ENCODE data around the gene PRKCA. TPM values are rescaled to one million over a fixed set of nuclear protein-coding genes. Genes with fewer than 3 reads are reported as not detected.

PRKCA gene
- total and polyA plus RNA-seq, 2 of the 13 experiments (the other 11 are each of a cell fraction or from before 2014, with no cell fraction given), result 18.5 to 21.5 TPM

GRCh38 chr17:66630828-66631472 lies 328.5 kb downstream of the PRKCA start:
- H3K4me3 ChIP-seq (replicated peaks in 1 of 3; ENCODE audit: insufficient read depth in 1 of 3, low read depth in 2 of 3, low read length in 3 of 3), result no peak overlapping the region
- no peak for FAIRE-seq
- intact Hi-C loops (cut with micrococcal nuclease; ENCODE audit: unreplicated experiment) (no loop called here), in situ Hi-C loops (cut with HindIII; ENCODE audit: extremely low pct_ligation_motif_present, low pct_unique_long_range_greater_than_20kb) (no loop called here)
- no peak overlapping the region for H3K9ac ChIP-seq (ENCODE audit: insufficient read depth, low read depth, low read length)
- ChIA-PET CTCF (ENCODE audit: low intra/inter-chr PET ratio, low total read pairs) (no interaction called here), POLR2A (no interaction called here)
- no peak overlapping the region for H2AFZ ChIP-seq (ENCODE audit: low read length)
- 0 out of 5 replicates have a peak, but pooled peaks cover 0 to 1% of the 10 kb centered on the region in 2 experiments for H3K36me3 ChIP-seq (replicated peaks in 1 of 2; ENCODE audit: control insufficient read depth in 1 of 2, insufficient read depth in 2 of 2, low read length in 2 of 2)
- peaks cover 2% of the 10 kb centered on the region for H3K79me2 ChIP-seq (ENCODE audit: insufficient read depth, low read length)
- H3K9me3 ChIP-seq (ENCODE audit: low read length), result no peaks in the 10 kb centered on the region
- H3K4me1 ChIP-seq (ENCODE audit: insufficient read depth, low read length), result no peaks in the 10 kb centered on the region
- no TSS peak for BruUV-seq (replicated peaks)
- no peak for DNase-seq (ENCODE audit: low spot score)
- ATAC-seq, result no peak
- H3K4me2 ChIP-seq (ENCODE audit: low read depth, low read length), result no peak overlapping the region
- no peaks in the 10 kb centered on the region for H4K20me1 ChIP-seq (ENCODE audit: insufficient read depth, low read length)
- H3K27ac ChIP-seq (ENCODE audit: extremely low read length, insufficient read depth, low read length), result no peak overlapping the region
- 93% methylated on average over 3 of the region's 3 CpGs for WGBS (ENCODE audit: low lambda C conversion rate)
- no peak for TF ChIP-seq AGO2 (optimal IDR thresholded peaks at IDR 0.05; ENCODE audit: low read depth, low read length)
- 0 out of 2 replicates have a peak, but pooled peaks have one; percentile 56 for TF ChIP-seq ZKSCAN1 (IDR thresholded peaks at IDR 0.05; ENCODE audit: low read length)
- no peaks in the 10 kb centered on the region for H3K27me3 ChIP-seq (ENCODE audit: control insufficient read depth in 1 of 2, insufficient read depth in 2 of 2, low read length in 2 of 2)

- Histone ChIP-seq H2AFZ (ENCODE audit: low read length) (no peak overlapping the region), H3K27ac (ENCODE audit: extremely low read length, insufficient read depth, low read length) (no peak overlapping the region), H3K4me2 (ENCODE audit: low read depth, low read length) (no peak overlapping the region), H3K4me3 (replicated peaks in 1 of 3; ENCODE audit: insufficient read depth in 1 of 3, low read depth in 2 of 3, low read length in 3 of 3) (no peak overlapping the region), H3K9me3 (ENCODE audit: low read length) (no peaks in the 10 kb centered on the region), H3K36me3 (replicated peaks in 1 of 2; ENCODE audit: control insufficient read depth in 1 of 2, insufficient read depth in 2 of 2, low read length in 2 of 2) (peaks cover 1 to 10% of the 10 kb centered on the region in 2 experiments; a peak in 1 of 5 replicates), H4K20me1 (ENCODE audit: insufficient read depth, low read length) (no peaks in the 10 kb centered on the region), H3K4me1 (ENCODE audit: insufficient read depth, low read length) (no peaks in the 10 kb centered on the region), H3K27me3 (ENCODE audit: control insufficient read depth in 1 of 2, insufficient read depth in 2 of 2, low read length in 2 of 2) (no peaks in the 10 kb centered on the region), H3K9ac (ENCODE audit: insufficient read depth, low read depth, low read length) (no peak overlapping the region), H3K79me2 (ENCODE audit: insufficient read depth, low read length) (peaks cover 2% of the 10 kb centered on the region)
- ATAC-seq (no peak), FAIRE-seq (no peak), DNase-seq (ENCODE audit: low spot score) (no peak)
- ChIA-PET CTCF (ENCODE audit: low intra/inter-chr PET ratio, low total read pairs) (no interaction called here), POLR2A (no interaction called here)
- no TSS peak for BruUV-seq (replicated peaks)
- in situ Hi-C loops (cut with HindIII; ENCODE audit: extremely low pct_ligation_motif_present, low pct_unique_long_range_greater_than_20kb) (no loop called here), intact Hi-C loops (cut with micrococcal nuclease; ENCODE audit: unreplicated experiment) (no loop called here)
- WGBS (ENCODE audit: low lambda C conversion rate), result 86% methylated on average over 3 of the region's 3 CpGs
- TF ChIP-seq ZNF180 (CRISPR knock-in tag; IDR thresholded peaks at IDR 0.05; ENCODE audit: borderline replicate concordance, low read depth), result no peak
- no peak for TF ChIP-seq ATF3 (CRISPR knock-in tag; IDR thresholded peaks at IDR 0.05)
- no peak for TF ChIP-seq ZFP1 (CRISPR knock-in tag; IDR thresholded peaks at IDR 0.05)
- TF ChIP-seq SAFB2 (CRISPR knock-in tag; IDR thresholded peaks at IDR 0.05; ENCODE audit: borderline replicate concordance, low read depth), result no peak
- TF ChIP-seq KLF16 (CRISPR knock-in tag; IDR thresholded peaks at IDR 0.05), result no peak
- TF ChIP-seq KLF9 (CRISPR knock-in tag; IDR thresholded peaks at IDR 0.05; ENCODE audit: low read depth), result no peak
- TF ChIP-seq YEATS4 (CRISPR knock-in tag; IDR thresholded peaks at IDR 0.05; ENCODE audit: borderline replicate concordance), result no peak
- no peak for TF ChIP-seq ZNF776 (CRISPR knock-in tag; IDR thresholded peaks at IDR 0.05)
- no peak for TF ChIP-seq ZBTB26 (CRISPR knock-in tag; IDR thresholded peaks at IDR 0.05; ENCODE audit: borderline replicate concordance)
- no peak for TF ChIP-seq BORCS8-MEF2B (CRISPR knock-in tag; IDR thresholded peaks at IDR 0.05)
- TF ChIP-seq ZFP36L2 (CRISPR knock-in tag; IDR thresholded peaks at IDR 0.05), result no peak
- TF ChIP-seq MYNN (CRISPR knock-in tag; IDR thresholded peaks at IDR 0.05; ENCODE audit: low read depth), result no peak
- TF ChIP-seq LBX2 (CRISPR knock-in tag; IDR thresholded peaks at IDR 0.05; ENCODE audit: borderline replicate concordance), result no peak
- no peak for TF ChIP-seq AHR (CRISPR knock-in tag; IDR thresholded peaks at IDR 0.05)
- TF ChIP-seq ZNF75D (CRISPR knock-in tag; IDR thresholded peaks at IDR 0.05; ENCODE audit: borderline replicate concordance), result no peak
- no peak for TF ChIP-seq SNAPC5 (CRISPR knock-in tag; IDR thresholded peaks at IDR 0.05; ENCODE audit: borderline replicate concordance)
Observed at GRCh38 chr17:66632731-66633130, 330.3 kb downstream of the PRKCA start.

All from HepG2 (cell line).